Measurements from ENCODE around the gene LGI1. TPM values are rescaled to one million over a fixed set of nuclear protein-coding genes. Genes with fewer than 3 reads are reported as not detected.

LGI1 gene
- total RNA-seq, 1 donor from 2014 or later = not detected

DNA sequence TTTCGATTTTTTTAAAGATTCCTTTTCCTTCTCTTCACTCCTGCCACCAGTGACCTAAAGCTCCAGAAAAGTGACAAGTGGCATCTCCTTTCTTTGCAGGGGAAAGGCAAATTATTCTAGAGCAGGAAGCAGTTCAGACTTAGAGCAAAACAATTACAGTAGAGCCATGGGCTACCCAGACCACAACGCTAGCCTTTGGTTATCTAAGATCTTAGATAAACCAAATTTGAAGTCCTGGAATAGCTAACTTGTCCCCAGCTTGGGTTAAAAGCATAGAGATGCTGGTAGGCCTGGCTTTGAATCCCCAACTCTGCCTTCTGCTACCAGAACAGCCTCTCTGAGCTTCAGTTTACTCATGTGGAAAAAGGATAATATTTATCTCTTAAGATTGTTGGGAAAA is 38.4 kb downstream of the LGI1 start:
- no peak overlapping the region for H3K4me3 ChIP-seq (ENCODE audit: low read depth, low read length)
- DNase-seq (ENCODE audit: low read depth) = no peak
- TF ChIP-seq, protein P1, sequence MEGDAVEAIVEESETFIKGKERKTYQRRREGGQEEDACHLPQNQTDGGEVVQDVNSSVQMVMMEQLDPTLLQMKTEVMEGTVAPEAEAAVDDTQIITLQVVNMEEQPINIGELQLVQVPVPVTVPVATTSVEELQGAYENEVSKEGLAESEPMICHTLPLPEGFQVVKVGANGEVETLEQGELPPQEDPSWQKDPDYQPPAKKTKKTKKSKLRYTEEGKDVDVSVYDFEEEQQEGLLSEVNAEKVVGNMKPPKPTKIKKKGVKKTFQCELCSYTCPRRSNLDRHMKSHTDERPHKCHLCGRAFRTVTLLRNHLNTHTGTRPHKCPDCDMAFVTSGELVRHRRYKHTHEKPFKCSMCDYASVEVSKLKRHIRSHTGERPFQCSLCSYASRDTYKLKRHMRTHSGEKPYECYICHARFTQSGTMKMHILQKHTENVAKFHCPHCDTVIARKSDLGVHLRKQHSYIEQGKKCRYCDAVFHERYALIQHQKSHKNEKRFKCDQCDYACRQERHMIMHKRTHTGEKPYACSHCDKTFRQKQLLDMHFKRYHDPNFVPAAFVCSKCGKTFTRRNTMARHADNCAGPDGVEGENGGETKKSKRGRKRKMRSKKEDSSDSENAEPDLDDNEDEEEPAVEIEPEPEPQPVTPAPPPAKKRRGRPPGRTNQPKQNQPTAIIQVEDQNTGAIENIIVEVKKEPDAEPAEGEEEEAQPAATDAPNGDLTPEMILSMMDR (conservative IDR thresholded peaks at IDR 0.05; ENCODE audit: low read depth, low read length) = no peak

DNA sequence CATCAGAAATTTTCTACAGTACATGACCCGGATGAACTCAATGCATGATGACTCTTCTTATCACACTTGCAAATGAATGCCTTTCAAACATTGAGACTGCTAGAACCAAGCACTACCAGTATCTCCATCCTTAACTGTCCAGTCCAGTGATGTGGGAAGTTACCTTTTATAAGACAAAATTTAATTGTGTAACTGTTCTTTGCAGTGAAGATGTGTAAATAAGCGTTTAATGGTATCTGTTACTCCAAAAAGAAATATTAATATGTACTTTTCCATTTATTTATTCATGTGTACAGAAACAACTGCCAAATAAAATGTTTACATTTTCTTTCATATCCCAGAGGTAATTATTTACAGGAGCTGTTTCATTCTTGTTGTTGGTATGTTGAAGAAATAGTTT is 40.1 kb downstream of the LGI1 start:
- TF ChIP-seq, protein P1 (conservative IDR thresholded peaks at IDR 0.05; ENCODE audit: low read depth, low read length) = no peak
- H3K4me3 ChIP-seq (ENCODE audit: low read depth, low read length) = no peak overlapping the region
- no peak for DNase-seq (ENCODE audit: low read depth)

- no peak overlapping the region for H3K4me3 ChIP-seq (ENCODE audit: low read depth, low read length)
- no peak for DNase-seq (ENCODE audit: low read depth)
- TF ChIP-seq, protein P1 (conservative IDR thresholded peaks at IDR 0.05; ENCODE audit: low read depth, low read length) = no peak
Measured at GRCh38 chr10:93799155-93799708, 41.5 kb downstream of the LGI1 start.

GRCh38 chr10:93804200-93804599 is 46.5 kb downstream of the LGI1 start:
- TF ChIP-seq, protein P1 (conservative IDR thresholded peaks at IDR 0.05; ENCODE audit: low read depth, low read length) = no peak

DNA sequence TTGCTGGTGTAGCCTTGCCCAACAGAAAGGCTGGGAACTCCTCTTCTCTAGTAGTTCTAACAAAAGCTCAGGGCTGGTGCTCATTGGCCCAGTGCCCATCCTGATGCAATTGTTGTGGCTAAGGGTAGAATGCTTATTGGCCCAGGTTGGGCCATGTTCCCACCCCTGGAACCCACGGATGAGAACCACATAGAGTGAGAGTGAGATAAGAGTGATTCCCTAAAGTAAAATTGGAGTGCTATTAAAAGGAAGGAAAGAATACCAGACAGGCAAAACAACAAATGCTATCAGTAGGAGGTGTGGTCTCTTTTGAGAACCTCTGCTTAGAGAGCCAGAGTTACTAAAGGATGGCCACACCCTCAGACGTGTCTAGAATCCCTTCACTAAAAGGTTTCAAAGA is 49.2 kb downstream of the LGI1 start:
- DNase-seq (ENCODE audit: low read depth) = no peak
- TF ChIP-seq, protein P1 (conservative IDR thresholded peaks at IDR 0.05; ENCODE audit: low read depth, low read length) = no peak
- H3K4me3 ChIP-seq (ENCODE audit: low read depth, low read length) = no peak overlapping the region

More at GRCh38 chr10:93804200-93804599, 46.5 kb downstream of the LGI1 start:
- DNase-seq (ENCODE audit: low read depth) = no peak
- H3K4me3 ChIP-seq (ENCODE audit: low read depth, low read length) = no peak overlapping the region

DNA sequence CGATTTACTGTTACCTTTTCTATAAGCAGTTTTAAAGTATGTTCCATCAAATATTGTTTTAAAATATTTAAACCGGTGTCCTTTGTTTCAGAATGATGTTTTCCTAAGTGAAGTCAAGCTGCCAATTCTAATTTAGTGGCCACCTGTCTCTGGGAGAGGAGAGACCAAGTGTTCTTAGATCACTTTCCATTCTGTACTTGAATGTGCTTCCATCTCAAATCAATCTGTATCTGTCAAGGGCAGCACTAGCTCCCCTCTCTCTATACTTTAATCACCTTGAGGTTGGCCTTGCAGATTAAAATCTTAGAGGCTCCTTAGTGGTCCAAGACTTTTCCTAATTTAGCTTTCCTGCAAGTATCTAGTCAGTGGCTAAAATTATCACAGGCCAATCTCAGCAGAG is 49.6 kb downstream of the LGI1 start:
- DNase-seq (ENCODE audit: low read depth) = no peak
- TF ChIP-seq, protein P1 (conservative IDR thresholded peaks at IDR 0.05; ENCODE audit: low read depth, low read length) = no peak

GRCh38 chr10:93812659-93813338 is 55.1 kb downstream of the LGI1 start:
- TF ChIP-seq, protein P1 (conservative IDR thresholded peaks at IDR 0.05; ENCODE audit: low read depth, low read length) = no peak
- DNase-seq (ENCODE audit: low read depth) = no peak
- H3K4me3 ChIP-seq (ENCODE audit: low read depth, low read length) = no peak overlapping the region

More for the DNA sequence above, 49.6 kb downstream of the LGI1 start:
- no peak overlapping the region for H3K4me3 ChIP-seq (ENCODE audit: low read depth, low read length)

All from epithelial cell of proximal tubule (primary cell).